ENCODE data around the gene MPP2.
"Not testable (repeated sequence)": the region's sequence is repeated elsewhere in the genome, so short reads cannot be mapped to it uniquely, and the experiment has no call there.

Gene MPP2

GRCh38 chr17:43939886-43940285 is 32.5 kb upstream of the MPP2 start:
- Histone ChIP-seq H3K27me3 (replicated peaks; ENCODE audit: insufficient read depth, low read length) (peaks cover 11% of the 10 kb centered on the region), H3K4me3 (ENCODE audit: low read length) (no peak overlapping the region), H4K20me1 (ENCODE audit: insufficient read depth, low read length) (no peaks in the 10 kb centered on the region), H3K4me1 (ENCODE audit: low read length) (no peaks in the 10 kb centered on the region), H3K4me2 (ENCODE audit: low read depth, low read length) (no peak overlapping the region), H3K36me3 (replicated peaks; ENCODE audit: insufficient read depth, low read length) (no peaks in the 10 kb centered on the region), H3F3A (ENCODE audit: insufficient read depth, low read length) (no peaks in the 10 kb centered on the region), H3K27ac (ENCODE audit: low read length) (no peak overlapping the region), H3K9ac (ENCODE audit: low read length) (no peak overlapping the region), H3K9me2 (replicated peaks; ENCODE audit: insufficient read depth, low read length) (no peaks in the 10 kb centered on the region), H3K9me3 (replicated peaks; ENCODE audit: insufficient read depth, low read length) (no peaks in the 10 kb centered on the region), H3K79me2 (ENCODE audit: low read length) (no peaks in the 10 kb centered on the region), H2AFZ (ENCODE audit: low read length) (no peak overlapping the region)
- TF ChIP-seq EZH2 (optimal IDR thresholded peaks at IDR 0.05; ENCODE audit: low read depth, low read length) (no peak), EZH2phosphoT487 (IDR thresholded peaks at IDR 0.05; ENCODE audit: low read length) (no peak), CTCF (IDR thresholded peaks at IDR 0.05; ENCODE audit: low read length) (no peak)
- DNase-seq, result no peak

DNA sequence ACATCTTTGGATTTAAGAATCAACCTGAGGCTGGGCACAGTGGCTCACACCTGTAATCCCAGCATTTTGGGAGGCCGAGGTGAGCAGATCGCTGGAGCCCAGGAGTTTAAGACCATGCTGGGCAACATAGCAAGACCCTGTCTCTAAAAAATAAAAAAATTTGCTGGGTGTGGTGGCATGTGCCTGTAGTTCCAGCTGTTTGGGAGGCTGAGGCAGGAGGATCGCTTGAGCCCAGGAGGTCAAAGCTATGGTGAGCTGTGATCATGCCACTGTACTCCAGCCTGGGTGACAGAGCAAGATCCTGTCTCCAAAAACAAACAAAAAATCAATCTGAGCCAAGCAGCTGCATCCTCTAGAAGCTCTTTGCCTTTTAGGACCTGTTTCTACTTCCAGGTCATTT is 32.1 kb upstream of the MPP2 start:
- not testable (repeated sequence) for DNase-seq; H3K9me2 ChIP-seq (replicated peaks; ENCODE audit: insufficient read depth, low read length); H4K20me1 ChIP-seq (ENCODE audit: insufficient read depth, low read length)

GRCh38 chr17:43938838-43939182 is 31.5 kb upstream of the MPP2 start:
- DNase-seq, result no peak
- Histone ChIP-seq H3K79me2 (ENCODE audit: low read length) (no peaks in the 10 kb centered on the region), H3K27me3 (replicated peaks; ENCODE audit: insufficient read depth, low read length) (peaks cover 15% of the 10 kb centered on the region), H3K9me2 (replicated peaks; ENCODE audit: insufficient read depth, low read length) (no peaks in the 10 kb centered on the region), H3K4me2 (ENCODE audit: low read depth, low read length) (no peak overlapping the region), H4K20me1 (ENCODE audit: insufficient read depth, low read length) (no peaks in the 10 kb centered on the region), H3K9ac (ENCODE audit: low read length) (no peak overlapping the region), H3K27ac (ENCODE audit: low read length) (no peak overlapping the region), H3F3A (ENCODE audit: insufficient read depth, low read length) (no peaks in the 10 kb centered on the region), H3K4me3 (ENCODE audit: low read length) (no peak overlapping the region), H3K9me3 (replicated peaks; ENCODE audit: insufficient read depth, low read length) (no peaks in the 10 kb centered on the region), H3K36me3 (replicated peaks; ENCODE audit: insufficient read depth, low read length) (no peaks in the 10 kb centered on the region), H2AFZ (ENCODE audit: low read length) (no peak overlapping the region), H3K4me1 (ENCODE audit: low read length) (no peaks in the 10 kb centered on the region)
- TF ChIP-seq EZH2 (optimal IDR thresholded peaks at IDR 0.05; ENCODE audit: low read depth, low read length) (no peak), CTCF (IDR thresholded peaks at IDR 0.05; ENCODE audit: low read length) (no peak), EZH2phosphoT487 (IDR thresholded peaks at IDR 0.05; ENCODE audit: low read length) (no peak)

More for the DNA sequence above, 32.1 kb upstream of the MPP2 start:
- H3F3A ChIP-seq (ENCODE audit: insufficient read depth, low read length); H3K4me2 ChIP-seq (ENCODE audit: low read depth, low read length); H3K9ac ChIP-seq (ENCODE audit: low read length); H3K79me2 ChIP-seq (ENCODE audit: low read length); H3K9me3 ChIP-seq (replicated peaks; ENCODE audit: insufficient read depth, low read length); H2AFZ ChIP-seq (ENCODE audit: low read length); H3K36me3 ChIP-seq (replicated peaks; ENCODE audit: insufficient read depth, low read length); H3K27ac ChIP-seq (ENCODE audit: low read length); H3K4me3 ChIP-seq (ENCODE audit: low read length); H3K4me1 ChIP-seq (ENCODE audit: low read length): not testable (repeated sequence)
- H3K27me3 ChIP-seq (replicated peaks; ENCODE audit: insufficient read depth, low read length), result peaks cover 11% of the 10 kb centered on the region

DNA sequence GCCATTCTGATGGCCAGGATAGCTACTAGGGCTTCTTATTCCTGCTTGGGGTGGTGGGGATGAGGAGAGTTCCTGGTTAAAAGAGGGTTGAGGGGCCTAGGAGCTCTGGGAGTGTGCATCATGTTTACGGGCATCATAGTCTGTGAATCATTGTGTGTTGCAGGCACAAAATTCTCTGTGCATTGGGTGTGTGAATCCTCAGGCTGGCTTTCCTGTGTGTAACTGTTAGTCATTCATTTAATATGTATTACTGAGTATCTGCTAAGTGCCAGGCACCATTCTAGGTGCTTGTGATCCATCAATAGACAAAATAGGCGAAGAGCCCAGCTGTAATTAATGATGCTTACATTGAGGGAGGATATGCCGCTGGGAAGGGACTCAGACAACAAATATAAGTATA is 29.1 kb upstream of the MPP2 start:
- Histone ChIP-seq H4K20me1 (ENCODE audit: insufficient read depth, low read length) (no peaks in the 10 kb centered on the region), H3K4me3 (ENCODE audit: low read length) (no peak overlapping the region), H3K4me2 (ENCODE audit: low read depth, low read length) (no peak overlapping the region), H3K36me3 (replicated peaks; ENCODE audit: insufficient read depth, low read length) (no peaks in the 10 kb centered on the region), H3K9me3 (replicated peaks; ENCODE audit: insufficient read depth, low read length) (no peaks in the 10 kb centered on the region), H3F3A (ENCODE audit: insufficient read depth, low read length) (no peaks in the 10 kb centered on the region), H3K9ac (ENCODE audit: low read length) (no peak overlapping the region), H3K4me1 (ENCODE audit: low read length) (no peaks in the 10 kb centered on the region), H3K9me2 (replicated peaks; ENCODE audit: insufficient read depth, low read length) (no peaks in the 10 kb centered on the region), H3K79me2 (ENCODE audit: low read length) (no peaks in the 10 kb centered on the region), H3K27me3 (replicated peaks; ENCODE audit: insufficient read depth, low read length) (peaks cover 18% of the 10 kb centered on the region), H3K27ac (ENCODE audit: low read length) (no peak overlapping the region), H2AFZ (ENCODE audit: low read length) (no peak overlapping the region)
- DNase-seq, result no peak
- no peak for TF ChIP-seq EZH2phosphoT487 (IDR thresholded peaks at IDR 0.05; ENCODE audit: low read length)
- no peak for TF ChIP-seq EZH2 (optimal IDR thresholded peaks at IDR 0.05; ENCODE audit: low read depth, low read length)
- TF ChIP-seq CTCF (IDR thresholded peaks at IDR 0.05; ENCODE audit: low read length), result no peak

Data from MM.1S (cell line).